C4-2B (cell line): ENCODE data around the gene OR6C2.
"Not testable (repeated sequence)": the region's sequence is repeated elsewhere in the genome, so short reads cannot be mapped to it uniquely, and the experiment has no call there.

Experiments used
- H3K27ac ChIP-seq: fragments of 450-650 bp; 2 replicates; pipeline ENCODE4 v1.5.1; 2017
- CTCF ChIP-seq: fragments of 450-650 bp; conservative IDR thresholded peaks from 2 replicates; pipeline ENCODE4 v1.5.1; 2017; ENCODE audit warnings: mild to moderate bottlenecking
- ZFX ChIP-seq: fragments of 450-650 bp; IDR thresholded peaks from 2 replicates; pipeline ENCODE4 v1.6.1; 2017

OR6C2 gene

GRCh38 chr12:55467836-55468235, 24.0 kb downstream of the OR6C2 start:
- H3K27ac ChIP-seq, result no peak overlapping the region
- TF ChIP-seq ZFX (no peak), CTCF (no peak)

GRCh38 chr12:55469291-55469690, 25.4 kb downstream of the OR6C2 start:
- no peak overlapping the region for H3K27ac ChIP-seq
- no peak for TF ChIP-seq ZFX
- no peak for TF ChIP-seq CTCF

DNA sequence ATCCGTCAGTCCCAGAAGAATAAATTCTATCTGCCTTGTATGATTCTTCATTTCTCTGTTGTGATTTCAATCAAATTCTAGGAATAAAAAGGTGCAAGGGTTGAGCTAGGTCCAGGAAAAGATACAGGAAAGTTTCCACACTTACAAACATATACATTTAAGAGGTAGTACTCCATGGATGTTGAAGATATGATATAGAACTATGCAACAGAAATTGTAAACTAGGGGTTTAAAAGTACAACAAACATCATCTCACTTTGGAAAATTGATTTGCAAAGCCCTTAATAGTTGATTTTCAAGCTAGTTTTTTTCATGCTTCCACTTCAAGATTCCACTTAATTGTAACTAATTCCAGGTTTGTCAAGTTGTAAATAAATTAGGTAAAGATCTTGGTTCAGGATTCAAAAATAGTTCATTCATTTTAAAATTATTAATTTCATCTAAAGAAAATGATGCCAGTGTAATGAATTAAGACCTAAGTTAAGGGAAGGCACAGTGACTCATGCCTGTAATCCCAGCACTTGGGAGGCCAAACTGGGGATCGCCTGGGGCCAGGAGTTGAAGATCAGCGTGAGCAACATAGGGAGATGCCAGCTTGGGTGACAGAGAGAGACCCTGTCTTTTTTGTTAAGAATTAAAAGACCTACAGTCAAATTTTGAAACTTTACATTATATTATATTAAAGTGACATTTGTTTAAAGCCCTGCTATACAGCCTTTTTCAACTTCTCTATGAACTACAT, 26.4 kb downstream of the OR6C2 start, which contains the start of gene OR6C70:
Gene OR6C70, minus strand, starts transcription at position 51 of the 742 bp plus-strand sequence. Its CDS starts 0 bp downstream, at position 51.
- TF ChIP-seq CTCF (no peak), ZFX (no peak)
- no peak within 1 kb of the TSS for H3K27ac ChIP-seq

DNA sequence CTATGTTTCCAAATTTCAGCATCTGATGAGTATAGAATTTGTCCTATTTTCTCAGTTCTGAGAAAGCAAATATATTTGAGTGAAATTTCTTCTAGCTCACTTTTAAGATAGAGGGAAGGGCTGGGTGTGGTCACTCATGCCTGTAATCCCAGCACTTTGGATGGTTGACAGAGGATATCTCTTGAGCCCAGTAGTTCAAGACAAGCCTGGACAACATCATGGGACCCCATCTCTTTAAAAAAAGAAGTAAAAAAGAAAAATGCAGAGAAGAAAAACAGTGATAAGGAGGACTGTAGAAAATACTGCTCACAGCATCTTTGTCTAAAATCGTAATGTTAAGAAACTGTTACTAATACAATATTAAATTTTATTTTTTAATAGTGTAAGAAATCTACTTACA, 28.4 kb downstream of the OR6C2 start:
- H3K27ac ChIP-seq, result no peak overlapping the region
- TF ChIP-seq ZFX (no peak), CTCF (no peak)

DNA sequence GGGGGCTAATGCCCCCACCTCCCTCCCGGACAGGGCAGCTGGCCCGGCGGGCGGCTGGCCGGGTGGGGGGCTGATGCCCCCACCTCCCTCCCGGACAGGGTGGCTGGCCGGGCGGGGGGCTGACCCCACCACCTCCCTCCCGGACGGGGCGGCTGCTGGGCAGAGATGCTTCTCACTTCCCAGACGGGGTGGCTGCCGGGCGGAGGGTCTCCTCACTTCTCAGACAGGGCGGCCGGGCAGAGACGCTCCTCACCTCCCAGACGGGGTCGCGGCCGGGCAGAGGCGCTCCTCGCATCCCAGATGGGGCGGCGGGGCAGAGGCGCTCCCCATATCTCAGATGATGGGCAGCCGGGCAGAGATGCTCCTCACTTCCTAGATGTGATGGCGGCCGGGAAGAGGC, 35.3 kb downstream of the OR6C2 start:
- H3K27ac ChIP-seq, result not testable (repeated sequence)

DNA sequence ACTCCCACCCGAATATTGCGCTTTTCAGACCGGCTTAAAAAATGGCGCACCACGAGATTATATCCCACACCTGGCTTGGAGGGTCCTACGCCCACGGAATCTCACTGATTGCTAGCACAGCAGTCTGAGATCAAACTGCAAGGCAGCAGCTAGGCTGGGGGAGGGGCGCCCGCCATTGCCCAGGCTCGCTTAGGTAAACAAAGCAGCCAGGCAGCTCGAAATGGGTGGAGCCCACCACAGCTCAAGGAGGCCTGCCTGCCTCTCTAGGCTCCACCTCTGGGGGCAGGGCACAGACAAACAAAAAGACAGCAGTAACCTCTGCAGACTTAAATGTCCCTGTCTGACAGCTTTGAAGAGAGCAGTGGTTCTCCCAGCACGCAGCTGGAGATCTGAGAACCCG, 40.4 kb downstream of the OR6C2 start:
- H3K27ac ChIP-seq, result not testable (repeated sequence)

DNA sequence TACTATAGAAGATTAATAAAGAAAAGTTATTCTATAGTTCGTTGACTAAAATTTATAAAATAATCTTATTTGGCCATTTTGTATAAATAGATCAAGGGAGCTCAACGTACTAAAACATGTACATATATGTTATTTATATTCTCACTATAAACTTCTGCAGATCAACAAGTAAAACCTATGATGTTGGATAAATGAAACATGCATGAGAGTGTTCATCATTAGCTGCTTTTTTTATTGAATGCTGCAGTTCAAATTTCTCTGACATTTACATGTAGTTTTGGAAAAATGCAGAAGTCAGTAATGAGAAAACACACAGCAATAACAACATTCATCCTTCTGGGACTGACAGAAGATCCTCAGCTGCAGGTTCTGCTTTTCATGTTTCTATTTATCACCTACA, 48.2 kb downstream of the OR6C2 start, which contains the start of gene OR6C68:
Gene OR6C68, plus strand, starts transcription at position 301 of the 400 bp plus-strand sequence. Its CDS starts 0 bp downstream, at position 301.
- no peak for TF ChIP-seq ZFX
- no peak for TF ChIP-seq CTCF
- H3K27ac ChIP-seq, result no peak within 1 kb of the TSS

DNA sequence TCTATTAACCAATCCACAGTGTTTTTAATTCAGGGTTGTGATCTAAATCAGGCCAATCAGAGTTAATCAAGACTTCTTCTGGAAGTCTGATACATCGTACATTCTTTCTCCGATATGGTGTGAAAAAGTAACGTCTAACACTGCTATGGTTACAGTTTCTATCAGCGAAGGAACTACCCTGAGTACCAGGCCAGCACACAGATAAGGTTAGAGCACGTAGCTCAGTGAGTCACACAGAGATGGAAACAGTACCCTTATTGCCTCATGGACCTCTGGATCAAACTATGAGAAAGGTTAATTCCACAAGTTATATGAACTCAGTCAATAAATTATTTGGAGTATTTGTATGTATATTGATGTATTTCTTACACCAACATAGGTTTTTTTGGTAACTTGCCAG, 51.6 kb downstream of the OR6C2 start:
- TF ChIP-seq ZFX (no peak), CTCF (no peak)
- no peak overlapping the region for H3K27ac ChIP-seq
